Cardiac muscle cell (in vitro differentiated cells and primary cell): Measurements from ENCODE around the gene CARS1. TPM values are rescaled to one million over a fixed set of nuclear protein-coding genes. Genes with fewer than 3 reads are reported as not detected.

Experiments used
- DNase-seq, 2 donors: peaks; one replicate each; pipeline versions ENCODE4 v3.0.0 to v3.0.0-alpha.2; 2010 to 2017; ENCODE audit warnings: low read depth in 1 of 2, low spot score in 1 of 2
- H3K27ac ChIP-seq: fragments of 200-600 bp; sonication (generic); 2 replicates; pipeline ENCODE4 v1.5.1; 2016
- H3K27me3 ChIP-seq: fragments of 200-600 bp; sonication (generic); 2 replicates; pipeline ENCODE4 v1.6.0; 2016; ENCODE audit warnings: control low read depth
- H3K36me3 ChIP-seq: fragments of 200-600 bp; sonication (generic); 2 replicates; pipeline ENCODE4 v1.5.1; 2016; ENCODE audit warnings: control low read depth
- H3K4me1 ChIP-seq: fragments of 200-600 bp; sonication (generic); 2 replicates; pipeline ENCODE4 v1.8.1; 2017; ENCODE audit warnings: low read depth, mild to moderate bottlenecking, mixed run types
- H3K4me3 ChIP-seq: fragments of 200-600 bp; sonication (generic); 2 replicates; pipeline ENCODE4 v1.5.1; 2016; ENCODE audit warnings: mild to moderate bottlenecking
- H3K9me3 ChIP-seq: fragments of 200-600 bp; sonication (generic); 2 replicates; pipeline ENCODE4 v1.5.1; 2017; ENCODE audit warnings: low read depth, mild to moderate bottlenecking, control low read depth
- polyA plus RNA-seq: library from polyadenylated mRNA; unstranded; fragments of >200 nt; fragmentation: Nextera tagmentation; extraction: Ambion mirVana; gene quantifications from 2 replicates; pipeline ENCODE4 v1.2.1, GENCODE V29; 2016
- total RNA-seq: library from RNA; depleted of rRNA; stranded (reverse); fragments of >200 nt; gene quantifications from 2 replicates; pipeline ENCODE4 v1.2.3, GENCODE V29; 2016
- TF ChIP-seq, protein P1 (sequence below): IDR thresholded peaks from 2 replicates; pipeline ENCODE4 v1.5.1; 2012; ENCODE audit warnings: low read depth, mild to moderate bottlenecking, low read length

CARS1 gene
- total and polyA plus RNA-seq, 2 experiments from 2014 or later = 18.5 to 24.2 TPM

GRCh38 chr11:3046190-3046589 lies 11.0 kb downstream of the CARS1 start:
- TF ChIP-seq, protein P1, sequence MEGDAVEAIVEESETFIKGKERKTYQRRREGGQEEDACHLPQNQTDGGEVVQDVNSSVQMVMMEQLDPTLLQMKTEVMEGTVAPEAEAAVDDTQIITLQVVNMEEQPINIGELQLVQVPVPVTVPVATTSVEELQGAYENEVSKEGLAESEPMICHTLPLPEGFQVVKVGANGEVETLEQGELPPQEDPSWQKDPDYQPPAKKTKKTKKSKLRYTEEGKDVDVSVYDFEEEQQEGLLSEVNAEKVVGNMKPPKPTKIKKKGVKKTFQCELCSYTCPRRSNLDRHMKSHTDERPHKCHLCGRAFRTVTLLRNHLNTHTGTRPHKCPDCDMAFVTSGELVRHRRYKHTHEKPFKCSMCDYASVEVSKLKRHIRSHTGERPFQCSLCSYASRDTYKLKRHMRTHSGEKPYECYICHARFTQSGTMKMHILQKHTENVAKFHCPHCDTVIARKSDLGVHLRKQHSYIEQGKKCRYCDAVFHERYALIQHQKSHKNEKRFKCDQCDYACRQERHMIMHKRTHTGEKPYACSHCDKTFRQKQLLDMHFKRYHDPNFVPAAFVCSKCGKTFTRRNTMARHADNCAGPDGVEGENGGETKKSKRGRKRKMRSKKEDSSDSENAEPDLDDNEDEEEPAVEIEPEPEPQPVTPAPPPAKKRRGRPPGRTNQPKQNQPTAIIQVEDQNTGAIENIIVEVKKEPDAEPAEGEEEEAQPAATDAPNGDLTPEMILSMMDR = peak; percentile 19
- DNase-seq = no peak
- Histone ChIP-seq H3K36me3 (no peaks in the 10 kb centered on the region), H3K9me3 (no peaks in the 10 kb centered on the region), H3K4me3 (no peak overlapping the region), H3K27me3 (no peaks in the 10 kb centered on the region), H3K4me1 (no peaks in the 10 kb centered on the region), H3K27ac (no peak overlapping the region)

GRCh38 chr11:3044915-3045314 lies 12.3 kb downstream of the CARS1 start:
- no peak for DNase-seq
- no peak overlapping the region for H3K4me3 ChIP-seq
- no peak overlapping the region for H3K27ac ChIP-seq
- H3K27me3 ChIP-seq = no peaks in the 10 kb centered on the region
- no peaks in the 10 kb centered on the region for H3K4me1 ChIP-seq
- TF ChIP-seq, protein P1 = no peak
- no peaks in the 10 kb centered on the region for H3K9me3 ChIP-seq
- no peaks in the 10 kb centered on the region for H3K36me3 ChIP-seq

DNA sequence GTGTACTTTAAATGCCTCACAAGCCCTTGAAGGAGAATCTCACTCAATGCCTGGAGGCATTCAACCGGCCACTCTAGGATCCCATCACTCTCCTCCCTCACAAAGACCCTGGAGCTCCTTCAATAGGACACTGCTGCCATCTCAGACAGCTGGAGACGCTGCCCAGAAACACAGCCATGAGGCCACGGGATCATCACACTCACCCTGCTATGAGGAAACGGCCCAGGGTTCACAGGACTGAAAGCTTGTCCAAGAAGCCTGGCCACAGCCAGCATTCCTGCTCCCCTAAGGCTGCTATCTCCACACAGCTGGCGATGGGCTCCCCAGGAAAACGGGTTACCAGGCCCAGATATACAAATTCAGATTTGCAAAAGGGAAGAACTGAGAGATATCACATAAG lies 13.2 kb downstream of the CARS1 start:
- Histone ChIP-seq H3K36me3 (peaks cover 6% of the 10 kb centered on the region), H3K27me3 (no peaks in the 10 kb centered on the region), H3K4me3 (no peak overlapping the region)

GRCh38 chr11:3043315-3043871 lies 13.8 kb downstream of the CARS1 start:
- TF ChIP-seq, protein P1 = no peak
- DNase-seq = peak in 1 of 2 donors; percentile 53

More for the DNA sequence above, 13.2 kb downstream of the CARS1 start:
- DNase-seq = peak in 1 of 2 donors; percentile 47
- TF ChIP-seq, protein P1 = no peak
- H3K9me3 ChIP-seq = no peaks in the 10 kb centered on the region
- no peaks in the 10 kb centered on the region for H3K4me1 ChIP-seq
- H3K27ac ChIP-seq = no peak overlapping the region

DNA sequence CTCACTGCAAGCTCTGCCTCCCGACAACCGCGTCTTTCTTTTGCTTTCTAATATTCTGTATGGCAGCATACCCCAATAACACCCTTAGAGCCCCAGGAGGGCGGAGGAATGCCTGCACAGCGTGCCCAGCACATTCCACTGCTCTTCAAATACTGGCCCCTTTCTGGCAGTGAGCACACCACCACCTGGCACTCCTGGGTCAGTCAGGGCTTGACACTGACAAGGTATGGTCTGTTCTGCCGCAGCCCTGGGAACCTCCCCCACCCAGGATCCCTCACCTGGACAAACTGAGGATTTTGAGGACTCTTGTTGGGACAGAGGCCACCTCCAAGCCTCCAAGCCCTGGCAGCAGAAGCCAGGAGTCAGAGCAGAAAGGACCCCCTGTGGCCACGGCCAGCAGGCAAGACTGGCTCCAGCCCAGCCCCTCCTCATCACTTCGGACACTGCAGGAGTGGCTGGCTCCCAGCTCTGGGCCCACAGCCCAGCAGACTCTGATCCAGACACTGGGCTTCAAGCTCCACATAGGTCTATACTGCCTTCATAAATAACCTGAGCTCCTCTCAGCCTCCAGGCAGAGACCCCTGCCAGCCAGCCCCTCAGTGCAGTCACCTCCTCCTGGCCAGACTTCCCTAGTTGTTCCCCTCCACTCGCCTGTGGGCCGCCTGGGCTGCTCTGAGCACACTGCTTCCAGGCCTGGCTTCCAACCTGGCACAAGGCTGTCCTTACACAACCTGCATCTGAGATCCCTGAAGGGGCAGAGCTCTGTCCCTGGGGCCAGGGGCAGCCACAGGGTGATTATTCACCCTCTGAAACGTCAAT lies 14.5 kb downstream of the CARS1 start:
- H3K9me3 ChIP-seq = no peaks in the 10 kb centered on the region
- H3K27ac ChIP-seq = no peak overlapping the region
- no peak for DNase-seq
- no peaks in the 10 kb centered on the region for H3K4me1 ChIP-seq
- H3K4me3 ChIP-seq = no peak overlapping the region
- TF ChIP-seq, protein P1 = no peak
- H3K27me3 ChIP-seq = no peaks in the 10 kb centered on the region
- peaks cover 18% of the 10 kb centered on the region for H3K36me3 ChIP-seq

More at GRCh38 chr11:3043315-3043871, 13.8 kb downstream of the CARS1 start:
- H3K36me3 ChIP-seq = peaks cover 12% of the 10 kb centered on the region
- no peaks in the 10 kb centered on the region for H3K4me1 ChIP-seq
- no peaks in the 10 kb centered on the region for H3K9me3 ChIP-seq
- no peak overlapping the region for H3K27ac ChIP-seq
- no peaks in the 10 kb centered on the region for H3K27me3 ChIP-seq
- no peak overlapping the region for H3K4me3 ChIP-seq
